HuH-7 (cell line): Measurements from ENCODE around the gene AMZ1.
"Not testable (repeated sequence)": the region's sequence is repeated elsewhere in the genome, so short reads cannot be mapped to it uniquely, and the experiment has no call there.

Experiments used
- DNase-seq: peaks from one replicate; pipeline ENCODE4 v3.0.0; 2011; ENCODE audit warnings: low spot score

Gene AMZ1

DNA sequence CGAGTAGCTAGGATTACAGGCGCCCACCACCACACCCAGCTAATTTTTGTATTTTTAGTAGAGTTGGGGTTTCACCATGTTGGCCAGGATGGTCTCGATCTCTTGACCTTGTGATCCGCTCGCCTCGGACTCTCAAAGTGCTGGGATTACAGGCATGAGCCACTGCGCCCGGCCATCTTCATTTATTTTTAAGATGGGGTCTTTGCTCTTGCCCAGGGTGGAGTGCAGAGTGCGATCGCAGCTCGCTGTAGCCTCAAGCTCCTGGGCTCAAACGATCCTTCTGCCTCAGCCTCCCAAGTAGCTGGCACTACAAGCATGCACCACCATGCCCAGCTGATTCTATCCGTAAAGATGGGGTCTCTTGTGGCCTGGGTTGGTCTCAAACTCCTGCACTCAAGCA, 39.2 kb downstream of the AMZ1 start:
- DNase-seq, result not testable (repeated sequence)

DNA sequence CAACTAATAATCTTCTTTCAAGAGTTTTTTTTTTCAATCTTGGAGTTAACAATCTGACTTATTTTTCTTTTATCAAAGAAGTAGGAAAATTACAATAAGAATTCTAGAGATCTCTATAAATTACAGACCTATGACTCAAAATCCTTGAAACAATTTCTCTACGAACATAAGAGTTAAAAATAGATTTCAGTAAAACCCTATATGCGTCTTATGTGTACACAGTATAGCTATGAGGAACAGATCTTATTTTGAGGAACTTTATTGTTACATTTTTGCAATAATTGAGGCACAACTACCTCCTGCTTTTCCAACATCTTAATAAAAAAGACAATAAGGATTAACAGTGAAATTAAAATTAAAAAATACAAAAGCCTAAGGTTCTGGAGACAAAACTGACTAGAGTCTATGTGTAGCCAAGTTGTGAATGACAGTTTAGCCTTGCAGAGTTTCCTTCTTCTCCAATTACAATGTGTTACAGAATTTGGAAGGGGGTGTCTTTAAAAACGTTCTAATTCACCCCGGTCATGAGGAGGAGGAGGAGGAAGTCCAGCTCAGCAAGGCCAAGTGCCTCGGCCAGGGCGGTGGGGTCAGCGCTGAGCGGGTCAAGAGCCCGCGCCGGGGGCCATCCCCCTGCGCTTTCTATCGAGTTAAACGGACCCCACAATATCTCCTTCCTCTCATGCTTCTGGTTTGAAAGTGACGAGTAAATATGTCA, 40.5 kb downstream of the AMZ1 start:
- no peak for DNase-seq

DNA sequence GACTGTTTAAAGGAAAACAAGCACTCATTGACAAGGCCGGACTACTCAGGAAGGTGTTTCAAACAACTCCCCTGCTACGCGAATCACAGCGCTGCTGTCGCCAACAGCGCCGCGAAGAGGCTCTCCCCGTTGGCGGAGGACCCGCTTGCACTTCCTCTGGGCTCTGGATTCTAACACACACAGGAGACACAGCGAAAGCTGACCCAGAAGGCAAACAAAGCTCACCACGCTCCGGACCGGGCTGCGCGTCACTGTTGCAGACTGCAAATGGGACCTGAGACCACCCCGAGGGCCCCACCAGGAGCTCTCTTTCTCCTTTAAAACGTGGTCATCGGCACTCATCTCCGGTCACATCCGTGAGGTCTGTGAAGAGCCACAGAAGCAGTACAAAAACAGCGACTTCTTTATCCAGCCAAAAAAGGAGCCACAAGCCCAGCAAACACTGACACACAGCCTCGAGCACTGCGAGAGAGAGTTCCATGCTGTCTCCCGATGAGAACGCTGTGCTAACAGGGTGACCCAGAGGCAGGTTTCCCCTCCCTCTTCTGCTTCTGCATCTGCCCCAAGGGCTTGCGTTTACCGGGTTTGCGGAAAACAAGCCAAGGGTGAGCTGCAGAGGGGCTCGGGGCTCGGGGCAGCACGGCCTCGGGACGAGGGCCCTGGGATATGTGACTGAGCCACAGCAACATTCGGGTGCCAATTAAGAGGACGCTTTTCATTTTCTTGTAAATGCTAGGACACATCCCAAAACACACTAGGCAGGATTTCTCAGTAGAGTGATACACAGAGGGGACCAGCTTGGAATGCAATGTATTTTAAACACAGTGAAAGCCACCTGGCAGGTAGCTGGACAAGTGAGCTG, 41.3 kb downstream of the AMZ1 start:
- no peak for DNase-seq

DNA sequence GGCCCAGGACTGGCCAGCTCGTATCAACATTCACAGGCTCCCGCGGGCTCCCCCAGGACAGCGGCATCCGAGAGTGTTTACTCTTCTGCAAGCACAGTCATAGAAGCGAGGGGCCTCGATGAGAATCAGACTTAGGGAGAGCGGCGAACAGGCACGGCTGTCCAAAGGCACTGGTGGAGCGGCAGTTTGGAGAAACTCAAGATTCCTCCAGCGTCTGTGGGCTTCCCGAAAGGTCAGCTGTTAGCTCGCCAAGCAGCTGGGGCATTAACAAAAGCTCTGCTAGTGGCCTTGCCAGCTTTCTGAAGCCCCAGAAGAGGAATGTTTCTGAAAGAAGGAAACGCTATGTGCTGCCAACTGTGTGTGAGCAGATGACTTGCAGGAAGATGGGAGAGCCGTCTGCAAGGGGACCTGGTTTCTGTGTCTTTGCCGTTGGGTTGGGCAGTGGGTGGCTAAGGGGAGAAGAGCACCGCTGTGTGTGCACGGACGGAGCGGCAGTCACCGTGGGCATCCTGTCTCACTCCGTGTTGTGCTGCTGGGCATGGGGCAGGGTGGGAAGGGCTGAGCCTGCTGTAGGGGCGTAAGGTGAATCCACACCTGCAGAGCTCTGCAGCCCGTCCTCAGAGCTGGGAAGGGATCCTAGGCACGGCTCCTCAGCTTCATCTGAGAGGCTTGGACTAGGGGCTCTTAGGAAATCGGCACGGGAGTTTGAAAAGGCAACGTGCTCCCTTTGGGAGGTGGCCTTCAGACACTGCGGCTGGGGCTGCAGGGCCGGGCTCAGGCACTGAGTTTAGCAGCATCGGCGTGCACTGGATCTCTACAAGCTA, 42.1 kb downstream of the AMZ1 start:
- no peak for DNase-seq

DNA sequence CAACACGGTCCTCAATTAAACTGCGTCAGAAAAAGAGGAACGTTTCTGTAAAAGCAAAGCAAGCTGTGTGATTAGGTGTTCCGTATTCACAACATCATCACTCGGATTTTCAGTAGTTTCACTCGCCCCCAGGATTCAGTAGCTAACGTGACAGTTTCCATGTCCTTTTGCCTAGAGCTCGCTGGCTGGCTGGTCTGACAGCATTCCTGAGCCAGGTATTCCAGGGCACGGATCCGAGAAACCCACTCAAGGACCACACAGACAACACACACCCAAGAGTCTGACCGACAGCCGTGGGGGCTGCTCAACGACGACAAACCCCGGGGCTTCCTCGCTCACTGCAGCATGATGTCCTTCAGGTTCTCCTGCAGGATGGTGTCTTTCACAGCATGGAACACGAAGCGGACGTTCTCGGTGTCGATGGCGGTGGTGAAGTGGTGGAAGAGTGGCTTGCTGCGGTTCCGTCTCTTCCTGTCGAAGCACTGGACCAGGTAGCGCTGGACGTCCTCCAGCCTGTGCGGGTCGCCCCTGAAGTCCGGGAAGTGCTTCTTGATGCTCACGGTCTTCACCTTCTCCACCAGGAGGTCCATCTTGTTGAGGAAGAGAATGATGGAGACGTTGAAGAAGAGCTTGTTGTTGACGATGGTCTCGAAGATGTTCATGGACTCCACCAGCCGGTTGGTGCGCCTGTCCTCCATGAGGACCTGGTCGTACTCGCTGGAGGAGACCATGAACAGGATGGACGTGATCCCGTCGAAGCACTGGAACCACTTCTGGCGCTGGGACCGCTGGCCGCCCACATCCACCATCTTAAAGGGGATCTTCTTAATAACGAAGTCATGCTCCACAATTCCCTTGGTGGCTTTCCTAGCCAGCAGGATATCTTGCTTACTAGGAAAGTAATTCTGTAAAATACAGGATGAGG, 43.1 kb downstream of the AMZ1 start:
- DNase-seq, result no peak

DNA sequence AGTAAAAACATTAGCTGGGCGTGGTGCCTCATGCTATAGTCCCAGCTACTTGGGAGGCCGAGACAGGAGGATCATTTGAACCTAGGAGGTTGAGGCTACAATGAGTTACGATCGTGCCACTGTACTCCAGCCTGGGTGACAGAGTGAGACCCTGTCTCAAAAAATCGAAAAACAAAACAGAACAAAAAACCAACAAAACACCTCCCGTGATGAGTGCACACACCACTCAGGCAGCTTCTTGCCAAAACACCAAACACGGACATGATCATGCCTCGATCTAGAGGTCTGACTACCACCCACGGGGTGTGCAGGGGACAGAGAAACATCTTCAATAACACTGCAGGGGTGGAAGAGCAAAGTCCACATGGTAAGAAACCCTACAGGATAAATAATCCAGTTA, 44.4 kb downstream of the AMZ1 start:
- DNase-seq, result no peak

DNA sequence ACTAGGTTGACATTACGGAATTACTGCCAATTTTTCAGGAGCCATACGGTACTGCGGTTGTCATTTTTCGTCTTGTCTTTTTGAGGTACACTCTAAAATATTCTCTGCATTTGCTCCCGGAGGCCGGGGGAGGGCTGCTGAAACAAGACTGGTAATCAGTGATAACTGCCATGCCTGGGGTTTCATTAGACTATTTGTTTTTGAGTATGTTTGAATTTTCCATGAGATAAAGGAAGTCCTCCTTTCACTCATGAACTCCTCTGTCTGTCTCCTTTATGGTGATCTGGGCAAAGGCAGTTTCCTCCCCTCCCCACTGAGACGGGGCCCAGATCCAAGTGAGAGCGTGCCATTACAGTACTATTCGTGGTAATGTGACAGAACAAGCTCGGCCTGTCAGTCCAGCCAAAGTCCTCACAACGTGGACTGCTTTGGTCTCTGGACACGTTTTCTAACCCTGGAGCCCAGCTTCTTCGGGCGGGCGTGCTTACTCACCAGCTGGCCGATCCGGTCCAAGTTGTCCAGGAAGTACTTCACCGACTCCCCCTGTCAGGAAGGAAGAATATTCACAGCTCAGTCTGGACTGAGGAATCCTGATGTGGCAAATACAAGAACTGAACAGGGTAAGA, 45.1 kb downstream of the AMZ1 start:
- no peak for DNase-seq

DNA sequence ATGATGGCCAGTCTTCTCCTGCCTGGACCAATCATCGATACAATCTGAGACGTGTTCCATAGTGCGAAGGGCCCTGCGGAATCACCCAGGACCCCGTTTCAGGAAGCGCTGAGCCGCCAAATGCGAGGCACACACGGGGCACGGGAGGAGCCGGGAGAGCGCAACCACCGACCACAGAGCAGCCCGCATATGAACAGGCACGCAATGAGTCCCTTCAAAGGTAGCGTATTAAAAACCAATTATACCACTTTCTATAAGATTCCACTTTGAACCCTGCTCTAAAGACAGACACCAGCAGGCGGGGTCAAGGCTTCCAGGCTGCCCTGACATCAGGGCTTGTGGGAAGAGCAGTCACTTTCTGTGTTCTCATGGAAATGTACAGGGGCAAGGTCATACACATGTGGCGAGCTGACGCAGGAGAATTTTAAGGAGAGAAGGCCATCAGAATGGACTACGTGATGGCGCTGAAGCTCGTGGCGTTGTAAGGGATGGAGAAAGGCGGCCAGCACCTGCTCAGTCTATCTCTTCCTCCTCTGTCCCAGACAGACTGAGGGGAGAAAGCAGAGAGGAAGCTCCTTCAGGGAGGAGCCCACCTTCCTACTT, 46.2 kb downstream of the AMZ1 start:
- no peak for DNase-seq

DNA sequence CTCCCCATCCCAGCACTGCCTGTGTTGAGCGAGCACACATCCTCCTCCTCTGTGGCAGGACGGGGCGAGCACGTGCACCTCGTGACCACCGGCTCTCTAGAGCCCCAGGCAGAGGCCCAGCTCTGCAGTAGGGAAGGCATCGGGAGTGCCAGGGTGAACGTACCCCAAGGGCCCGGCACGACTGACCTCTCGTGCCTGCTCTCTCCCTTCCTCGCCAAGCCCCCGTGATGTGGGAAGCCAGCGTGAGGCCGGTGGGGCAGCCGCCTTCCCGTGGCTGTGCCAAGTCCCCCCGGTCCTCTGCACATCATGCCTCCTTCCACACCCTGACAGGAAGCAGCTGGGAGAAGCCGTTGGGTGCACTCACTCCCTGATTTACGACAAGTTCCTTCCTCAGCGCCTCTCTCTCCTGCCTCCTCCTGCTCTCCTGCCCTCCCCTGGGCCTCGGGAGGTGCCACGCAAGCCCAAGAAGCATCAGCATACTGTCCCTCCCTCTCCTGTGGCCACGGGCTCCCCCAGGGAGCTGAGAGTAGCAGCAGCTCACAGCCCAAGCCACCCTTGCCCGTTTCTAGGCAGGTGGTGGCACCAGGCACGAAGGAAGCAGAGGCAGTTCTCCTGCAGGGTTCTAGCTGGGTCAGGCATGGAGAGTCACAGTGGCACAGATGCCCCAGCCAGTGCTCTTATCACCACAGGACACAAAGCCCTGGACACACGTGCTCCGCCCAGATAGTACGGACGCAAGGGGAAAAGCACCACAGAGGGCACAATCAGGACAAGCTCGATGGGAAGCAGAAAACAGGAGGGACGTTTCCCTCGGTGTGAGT, 47.0 kb downstream of the AMZ1 start:
- DNase-seq, result no peak

DNA sequence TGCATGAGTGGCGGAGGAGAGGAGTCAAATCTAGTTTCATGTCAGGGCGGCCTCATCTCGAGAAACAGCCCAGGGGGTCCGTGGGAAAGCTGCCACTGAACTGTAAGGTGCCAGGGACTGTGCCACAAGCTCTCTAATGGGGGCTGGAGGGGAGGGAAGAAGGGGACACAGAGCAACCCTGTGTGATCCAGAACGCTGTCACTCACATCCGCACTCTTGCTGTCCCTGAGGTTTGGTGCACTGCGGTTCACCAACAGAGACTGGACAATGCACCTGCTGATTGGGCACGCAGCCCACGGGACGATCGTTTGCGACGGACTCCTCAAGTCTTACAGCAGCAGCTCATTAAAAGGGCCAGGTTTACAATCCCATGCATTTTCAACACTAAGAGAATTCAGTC, 47.7 kb downstream of the AMZ1 start:
- DNase-seq, result no peak

DNA sequence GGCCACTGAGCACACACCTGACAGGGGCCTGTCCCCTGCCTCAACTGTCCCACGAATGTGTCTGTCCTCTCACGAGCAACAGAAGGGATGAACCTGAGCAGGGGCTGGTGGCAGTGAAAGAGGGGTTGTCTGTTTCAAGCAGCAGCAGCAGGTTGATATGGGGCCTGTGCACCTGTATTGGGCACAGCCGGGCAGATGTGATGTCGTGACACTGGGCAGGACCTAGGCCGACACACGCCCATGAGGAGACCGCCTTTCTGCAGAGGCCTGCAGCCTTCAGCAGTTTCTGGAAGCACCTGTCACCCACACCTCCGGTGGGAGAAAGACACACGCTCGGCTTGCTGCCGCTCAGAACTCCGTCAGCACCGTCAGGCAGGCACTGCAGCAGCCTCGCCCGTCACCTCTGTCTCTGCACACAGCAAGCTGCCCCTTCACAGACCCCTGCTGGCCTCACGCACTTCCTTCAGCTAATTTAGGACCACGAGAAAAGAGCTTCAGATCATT, 48.5 kb downstream of the AMZ1 start:
- DNase-seq, result no peak

DNA sequence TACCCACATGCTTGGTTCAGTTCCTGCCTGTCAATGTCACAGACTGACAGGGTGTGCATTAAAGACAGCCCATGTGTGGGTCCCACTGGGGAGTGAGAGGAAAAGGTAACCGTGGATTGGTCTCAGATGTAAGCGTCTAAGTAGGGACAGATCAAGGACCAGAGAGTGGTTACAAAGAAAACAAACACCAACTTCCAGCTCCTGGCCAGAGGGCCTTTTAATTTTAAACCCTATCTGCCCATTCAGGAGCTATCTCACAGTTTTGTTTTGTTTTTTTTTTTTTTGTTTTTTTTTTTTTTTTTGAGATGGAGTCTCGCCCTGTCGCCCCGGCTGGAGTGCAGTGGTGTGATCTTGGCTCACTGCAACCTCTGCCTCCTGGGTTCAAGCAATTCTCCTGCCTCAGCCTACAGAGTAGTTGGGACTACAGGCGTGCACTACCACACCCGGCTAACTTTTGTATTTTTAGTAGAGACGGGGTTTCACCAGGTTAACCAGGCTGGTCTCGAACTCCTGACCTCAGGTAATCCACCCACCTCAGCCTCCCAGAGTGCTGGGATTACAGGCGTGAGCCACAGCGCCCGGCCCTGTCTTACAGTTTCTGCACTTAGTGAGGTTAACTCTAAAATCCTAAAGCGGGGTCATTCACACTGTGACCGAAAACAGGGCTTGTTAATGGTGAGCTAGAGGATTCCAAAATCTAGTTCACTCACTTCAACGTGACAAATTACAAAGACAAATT, 49.2 kb downstream of the AMZ1 start:
- not testable (repeated sequence) for DNase-seq

DNA sequence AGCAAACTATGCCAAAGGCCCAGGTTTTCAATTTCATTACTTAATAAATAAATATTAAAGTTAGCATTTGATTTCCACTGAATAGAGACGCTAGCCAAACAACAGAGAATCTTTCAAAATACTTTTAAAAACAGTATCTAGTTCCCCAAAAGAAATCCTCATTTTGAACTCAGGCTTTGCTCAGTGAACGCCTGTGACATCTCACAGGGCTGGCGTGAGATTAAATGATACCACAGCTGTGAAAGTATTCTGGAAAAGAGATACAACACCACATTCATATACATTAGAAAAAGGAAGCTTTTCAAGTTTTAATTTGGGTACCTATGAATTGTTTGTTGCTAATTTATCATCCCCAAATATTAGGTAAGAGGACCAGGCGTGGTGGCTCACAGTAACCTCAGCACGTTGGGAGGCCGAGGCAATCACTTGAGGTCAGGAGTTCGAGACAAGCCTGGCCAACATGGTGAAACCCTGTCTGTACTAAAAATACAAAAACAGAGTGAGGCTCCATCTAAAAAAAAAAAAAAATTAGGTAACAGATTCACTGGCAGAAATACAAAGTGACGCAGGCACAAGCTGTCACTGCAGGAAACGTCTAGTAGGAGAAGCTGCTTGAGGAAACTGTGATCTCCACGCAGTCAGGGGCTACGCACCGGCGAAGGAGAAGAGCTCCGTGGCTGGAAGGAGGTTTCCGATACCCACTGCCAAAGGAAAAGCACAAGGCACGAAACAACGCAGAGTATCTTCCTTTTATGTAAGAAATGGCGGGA, 50.0 kb downstream of the AMZ1 start:
- DNase-seq, result no peak

DNA sequence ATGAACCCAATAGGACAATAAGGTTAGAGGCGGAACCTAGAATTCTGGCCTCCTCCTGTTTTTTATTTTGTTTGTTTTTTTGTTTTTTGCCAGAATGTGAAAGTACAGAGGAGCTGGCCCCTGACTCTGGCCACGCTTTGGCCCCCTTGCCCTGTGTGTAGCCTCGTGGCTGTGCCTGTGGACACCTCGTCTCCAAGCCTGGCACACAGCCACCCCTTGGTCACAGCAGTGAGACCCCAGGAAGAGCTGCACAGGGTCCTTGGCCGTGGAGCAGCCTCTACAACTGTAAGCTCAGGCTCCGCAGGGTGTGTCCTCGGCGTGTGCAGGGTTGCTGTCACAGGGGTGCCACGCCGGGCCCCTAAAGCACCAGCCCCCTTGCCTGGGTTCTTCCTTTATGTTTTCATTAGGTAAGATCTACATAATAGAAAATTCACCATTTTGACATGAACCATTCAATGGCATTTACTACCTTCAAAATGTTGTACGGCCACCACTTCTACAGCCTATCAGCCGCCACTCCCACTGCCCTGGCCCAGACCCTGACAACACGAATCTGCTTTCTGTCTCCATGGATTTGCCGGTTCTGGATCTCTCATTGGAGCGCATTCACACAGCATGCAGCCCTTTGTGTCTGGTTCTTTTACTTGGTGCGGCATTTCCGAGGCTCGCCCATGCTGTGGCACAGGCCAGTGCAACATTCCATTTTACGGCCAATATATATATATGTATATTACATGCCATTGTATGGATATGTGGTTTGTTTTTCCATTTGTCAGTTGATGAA, 51.0 kb downstream of the AMZ1 start:
- DNase-seq, result no peak

DNA sequence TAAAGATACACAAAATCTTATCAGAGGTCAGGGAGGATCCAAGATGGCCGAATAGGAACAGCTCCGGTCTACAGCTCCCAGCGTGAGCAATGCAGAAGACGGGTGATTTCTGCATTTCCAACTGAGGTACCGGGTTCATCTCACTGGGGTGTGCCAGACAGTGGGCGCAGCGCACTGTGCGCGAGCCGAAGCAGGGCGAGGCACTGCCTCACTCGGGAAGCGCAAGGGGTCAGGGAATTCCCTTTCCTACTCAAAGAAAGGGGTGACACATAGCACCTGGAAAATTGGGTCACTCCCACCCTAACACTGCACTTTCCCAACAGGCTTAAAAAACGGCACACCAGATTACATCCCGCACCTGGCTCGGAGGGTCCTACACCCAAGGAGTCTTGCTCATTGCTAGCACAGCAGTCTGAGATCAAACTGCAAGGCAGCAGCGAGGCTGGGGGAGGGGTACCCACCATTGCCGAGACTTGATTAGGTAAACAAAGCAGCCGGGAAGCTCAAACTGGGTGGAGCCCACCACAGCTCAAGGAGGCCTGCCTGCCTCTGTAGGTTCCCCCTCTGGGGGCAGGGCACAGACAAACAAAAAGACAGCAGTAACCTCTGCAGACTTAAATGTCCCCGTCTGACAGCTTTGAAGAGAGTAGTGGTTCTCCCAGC, 55.7 kb downstream of the AMZ1 start:
- not testable (repeated sequence) for DNase-seq

DNA sequence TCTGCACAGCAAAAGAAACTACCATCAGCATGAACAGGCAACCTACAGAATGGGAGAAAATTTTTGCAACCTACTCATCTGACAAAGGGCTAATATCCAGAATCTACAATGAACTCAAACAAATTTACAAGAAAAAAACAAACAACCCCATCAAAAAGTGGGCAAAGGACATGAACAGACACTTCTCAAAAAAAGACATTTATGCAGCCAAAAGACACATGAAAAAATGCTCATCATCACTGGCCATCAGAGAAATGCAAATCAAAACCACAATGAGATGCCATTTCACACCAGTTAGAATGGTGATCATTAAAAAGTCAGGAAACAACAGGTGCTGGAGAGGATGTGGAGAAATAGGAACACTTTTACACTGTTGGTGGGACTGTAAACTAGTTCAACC, 60.7 kb downstream of the AMZ1 start:
- DNase-seq, result not testable (repeated sequence)

DNA sequence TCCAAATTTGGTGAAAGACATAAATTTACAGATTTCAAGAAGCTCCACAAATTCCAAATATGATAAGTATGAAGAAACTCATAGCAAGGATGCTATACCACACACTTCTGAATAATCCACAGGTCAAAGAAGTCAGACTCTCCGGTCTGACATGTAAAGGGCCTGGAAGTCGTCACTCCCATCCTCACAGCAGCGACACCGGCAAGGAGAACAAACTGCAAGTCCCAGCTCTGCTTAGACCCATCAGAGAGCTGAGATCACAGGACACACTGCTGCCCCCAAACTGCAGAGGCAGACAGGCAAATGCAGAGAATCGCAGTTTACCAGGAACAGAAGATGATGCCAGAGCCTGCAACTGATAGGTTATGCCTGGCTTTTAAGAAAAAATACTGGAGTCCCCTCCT, 62.0 kb downstream of the AMZ1 start:
- DNase-seq, result no peak
